GM19468 (cell line): ENCODE results near the gene RALGPS1.

Experiments
- ATAC-seq: cut with Tn5 transposase; IDR thresholded peaks from one replicate; pipeline ENCODE4 v1.9.1; 2021; ENCODE audit warnings: mild to moderate bottlenecking, moderate library complexity, moderate number of reproducible peaks; ENCODE audit not compliant: unreplicated experiment; ENCODE audit errors: extremely low read depth

Gene RALGPS1

GRCh38 chr9:126902210-126902609 lies 12.4 kb upstream of the RALGPS1 start:
- no peak for ATAC-seq

DNA sequence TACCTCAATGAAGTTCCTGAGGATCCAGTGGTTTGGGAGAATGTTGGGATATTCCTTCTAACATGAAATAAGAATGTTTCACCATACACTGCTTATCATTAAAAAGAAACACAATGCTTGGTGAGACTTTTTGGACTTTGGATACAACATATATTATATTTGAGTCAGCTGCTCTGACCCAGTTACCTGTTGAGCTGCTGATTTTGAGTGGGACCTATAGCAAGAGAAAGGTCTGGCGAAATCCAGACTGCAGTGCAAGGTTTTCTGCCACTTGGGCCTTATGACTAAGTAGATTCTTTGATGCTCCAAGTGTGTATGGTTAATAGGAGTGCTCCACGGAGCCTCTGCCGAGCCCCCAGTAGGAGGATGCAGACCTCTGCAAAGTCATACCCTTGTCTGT lies 10.0 kb upstream of the RALGPS1 start:
- no peak for ATAC-seq

DNA sequence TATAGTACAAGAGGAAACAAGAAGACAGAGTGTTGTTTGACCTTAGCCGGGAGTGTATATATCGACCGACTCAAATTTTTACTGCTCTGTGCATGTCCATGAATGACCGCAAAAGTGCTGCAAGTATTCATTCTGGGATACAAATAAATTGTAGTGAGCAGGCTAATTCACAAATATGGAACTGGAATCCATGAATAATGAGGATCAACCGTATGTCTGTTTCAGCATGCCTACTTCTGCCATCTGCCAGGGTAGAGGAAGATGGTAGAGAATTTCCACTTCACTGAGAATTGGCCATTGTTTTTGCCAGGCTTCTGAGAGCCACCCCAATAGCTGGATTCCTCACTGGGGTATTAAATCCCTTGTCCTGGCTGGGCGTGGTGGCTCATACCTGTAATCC lies 8.5 kb upstream of the RALGPS1 start:
- ATAC-seq, result no peak

DNA sequence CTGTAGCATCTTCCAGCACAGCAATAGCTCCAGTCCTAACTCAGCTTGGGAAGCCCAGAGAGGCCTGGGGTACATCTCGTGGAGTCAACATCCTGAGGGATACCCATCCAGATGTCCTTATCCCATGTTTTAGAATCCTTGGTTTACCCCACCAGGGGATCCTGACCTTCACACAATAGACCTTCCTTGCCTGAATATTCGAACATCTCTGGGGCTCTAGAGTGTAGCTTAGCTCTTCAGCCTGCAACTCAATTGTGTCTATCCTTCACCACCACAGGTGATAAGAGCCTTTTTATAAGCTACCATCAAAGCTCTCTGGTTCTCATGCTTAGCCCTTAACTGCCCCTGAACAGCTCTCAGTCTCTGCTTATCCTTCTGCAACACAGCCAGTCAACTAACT lies 7.5 kb upstream of the RALGPS1 start:
- ATAC-seq, result no peak

GRCh38 chr9:126915281-126915816 lies 767 bp downstream of the RALGPS1 start:
- no peak for ATAC-seq

DNA sequence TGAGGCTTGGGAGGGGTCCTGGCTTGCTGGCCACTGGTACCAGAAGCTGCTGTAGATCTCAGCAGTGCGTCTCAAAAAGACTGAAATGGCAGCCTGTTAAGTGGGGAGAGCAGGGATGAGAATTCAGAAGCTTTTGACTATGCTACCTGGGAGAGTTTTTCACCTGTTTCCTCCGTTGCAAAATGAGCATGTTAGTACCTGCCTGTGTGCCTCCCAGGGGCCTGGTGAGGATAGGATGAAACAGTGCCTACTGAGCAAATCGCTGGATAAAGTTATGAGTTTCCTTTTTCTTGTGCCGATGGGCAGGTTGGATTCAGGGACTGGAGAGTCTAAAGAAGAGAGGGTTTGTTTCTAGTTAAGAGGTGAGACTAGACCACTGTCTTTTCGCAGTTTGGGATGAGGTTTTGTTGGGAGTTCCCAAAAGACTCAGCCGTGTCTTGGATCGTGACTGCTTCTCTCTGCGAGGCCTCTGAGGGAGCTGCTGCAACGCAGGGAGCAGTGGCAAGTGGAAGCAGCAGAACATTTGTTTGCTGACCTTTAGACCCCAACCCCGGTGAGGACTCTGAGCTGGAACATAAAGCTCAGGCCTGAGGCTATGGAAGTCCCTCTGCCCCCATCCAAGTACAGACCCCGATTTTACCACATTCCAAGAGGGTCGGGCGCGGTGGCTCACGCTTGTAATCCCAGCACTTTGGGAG lies 1.4 kb downstream of the RALGPS1 start:
- ATAC-seq, result no peak

DNA sequence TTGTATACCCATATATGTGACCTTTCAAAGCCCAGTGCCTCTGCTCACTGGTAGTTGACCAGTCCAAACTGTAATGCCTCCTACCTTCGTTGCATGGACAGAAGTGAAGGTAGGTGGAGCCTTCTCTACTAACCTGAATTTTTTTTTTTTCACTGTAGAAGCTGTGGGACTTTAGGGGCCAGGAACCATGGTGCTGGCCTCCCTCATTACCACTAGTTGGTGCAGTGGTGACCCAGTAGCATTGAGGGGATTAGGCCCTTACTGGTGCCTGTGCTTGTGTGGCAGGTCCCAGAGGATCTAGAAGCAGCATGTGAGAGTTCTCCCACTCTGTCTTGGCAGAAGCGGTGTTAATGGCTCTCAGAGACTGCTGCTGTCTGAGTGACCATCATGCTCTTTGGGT lies 2.3 kb downstream of the RALGPS1 start:
- no peak for ATAC-seq

DNA sequence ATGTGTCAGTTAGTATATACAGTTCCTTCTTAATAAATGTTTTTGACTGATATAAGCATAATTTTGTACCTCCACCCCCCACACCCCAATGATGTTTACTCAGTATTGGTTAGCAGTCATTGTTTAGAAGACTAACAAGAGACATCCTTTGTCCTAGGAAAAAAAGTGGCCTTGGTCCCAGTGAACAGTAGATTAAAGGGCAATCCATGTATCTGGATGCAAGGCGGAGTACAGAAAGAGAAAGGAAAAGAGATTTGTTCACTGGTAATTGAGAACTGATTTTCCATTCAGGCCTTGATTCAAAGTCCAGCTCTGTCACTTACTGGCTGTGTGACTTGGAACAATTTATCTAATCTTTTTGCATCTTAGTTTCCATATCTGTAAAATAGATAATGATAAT lies 4.6 kb downstream of the RALGPS1 start:
- no peak for ATAC-seq

DNA sequence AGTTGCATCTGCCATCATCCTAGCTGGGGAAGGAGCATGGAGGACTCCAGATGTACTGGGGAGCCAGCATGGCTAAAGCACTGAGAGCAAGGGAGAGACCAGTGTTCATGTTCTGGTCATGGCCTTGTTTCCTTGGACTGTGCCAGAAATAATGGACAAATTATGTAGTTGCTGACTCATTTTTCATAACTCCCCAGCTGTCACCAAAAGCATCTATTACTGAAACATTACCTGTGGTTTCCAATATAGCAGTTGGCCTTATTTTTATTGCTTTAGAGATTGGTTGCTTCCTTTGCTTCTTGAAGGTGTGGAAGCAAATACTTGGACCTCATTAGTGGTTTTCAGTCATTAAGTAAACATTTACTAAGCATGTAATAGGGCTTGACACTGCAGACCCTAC lies 11.3 kb downstream of the RALGPS1 start:
- no peak for ATAC-seq

GRCh38 chr9:126926364-126926763 lies 11.8 kb downstream of the RALGPS1 start:
- no peak for ATAC-seq

GRCh38 chr9:126927419-126927818 lies 12.8 kb downstream of the RALGPS1 start:
- no peak for ATAC-seq

DNA sequence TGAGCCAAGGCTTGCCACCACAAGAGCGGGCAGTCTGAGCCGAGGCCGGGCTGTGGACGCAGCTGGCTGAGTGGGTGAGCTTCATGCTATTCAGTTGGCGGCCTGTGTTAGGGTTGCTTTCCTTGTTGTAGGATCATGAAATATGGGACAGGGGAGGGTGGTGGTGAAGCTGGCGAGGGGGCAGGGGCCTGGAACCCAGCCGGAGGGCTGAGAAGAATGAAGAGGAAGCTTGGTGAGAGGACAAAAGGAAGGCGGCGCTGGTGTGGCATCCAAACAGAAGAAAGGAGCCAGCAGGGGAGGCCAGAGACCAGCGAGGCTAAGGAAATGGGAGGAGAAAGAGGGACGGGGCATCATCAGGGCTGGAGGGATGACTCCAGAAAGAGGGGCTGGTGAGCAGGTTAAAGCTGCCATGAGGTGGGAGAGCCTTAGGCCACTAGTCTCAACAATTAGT lies 18.3 kb downstream of the RALGPS1 start:
- no peak for ATAC-seq

GRCh38 chr9:126933334-126933980 lies 18.9 kb downstream of the RALGPS1 start:
- ATAC-seq, result no peak

DNA sequence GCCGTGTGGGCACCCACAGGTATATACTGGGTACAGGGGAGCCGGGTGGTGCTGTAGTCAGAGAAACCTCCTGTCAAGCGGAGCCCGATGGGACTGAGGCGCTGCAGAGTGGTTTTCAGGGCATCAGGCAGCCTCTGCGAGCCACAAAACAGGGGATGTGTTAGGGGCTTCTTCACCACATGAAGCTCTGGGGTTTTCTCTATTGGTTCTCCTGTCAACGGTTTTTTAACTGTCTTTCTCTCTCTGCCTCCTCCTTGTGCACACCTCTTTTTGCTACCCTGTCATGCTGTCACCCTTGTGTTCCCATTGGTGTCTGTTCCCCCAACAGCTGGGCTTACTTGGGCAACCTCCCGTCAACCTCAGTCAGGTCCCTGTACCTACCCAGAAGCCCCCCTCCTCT lies 19.9 kb downstream of the RALGPS1 start:
- ATAC-seq, result no peak

GRCh38 chr9:126935630-126936029 lies 21.0 kb downstream of the RALGPS1 start:
- no peak for ATAC-seq

GRCh38 chr9:126937444-126937843 lies 22.9 kb downstream of the RALGPS1 start:
- no peak for ATAC-seq

- ATAC-seq, result no peak
Measured at GRCh38 chr9:126938327-126938726, 23.7 kb downstream of the RALGPS1 start.

GRCh38 chr9:126939821-126940221 lies 25.2 kb downstream of the RALGPS1 start:
- ATAC-seq, result no peak

- no peak for ATAC-seq
Measured at GRCh38 chr9:126942399-126942798, 27.8 kb downstream of the RALGPS1 start.

DNA sequence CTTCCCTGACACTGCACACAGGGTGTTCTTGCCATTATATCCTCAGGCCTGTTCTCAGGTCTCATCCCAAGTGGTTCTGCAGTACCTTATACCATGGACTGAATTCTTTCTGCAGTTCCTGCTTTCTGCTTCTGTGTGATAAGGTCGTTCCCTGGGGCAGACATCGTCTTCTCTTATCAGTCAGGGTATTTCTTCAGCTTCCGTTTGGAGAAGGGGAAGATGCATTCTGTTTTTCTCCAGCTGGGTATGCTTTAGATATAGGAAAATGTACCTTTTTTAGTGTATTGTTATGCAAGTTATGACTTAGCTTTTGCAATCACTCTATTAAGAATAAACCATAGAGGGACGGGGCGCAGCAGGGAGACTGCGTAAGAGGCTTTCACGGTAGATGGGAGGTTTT lies 31.1 kb downstream of the RALGPS1 start:
- ATAC-seq, result no peak

GRCh38 chr9:126947529-126947928 lies 32.9 kb downstream of the RALGPS1 start:
- ATAC-seq, result no peak
